NCI-H345 (cell line): ENCODE results near the gene AP4M1.

Experiments
- DNase-seq: peaks from one replicate; lab custom pipeline; 2025; lab: John Stamatoyannopoulos, UW

Gene AP4M1

GRCh38 chr7:100157334-100158228 is 56.1 kb downstream of the AP4M1 start:
- no peak for DNase-seq
